ENCODE results near the gene CUX1. TPM values are rescaled to one million over a fixed set of nuclear protein-coding genes. Genes with fewer than 3 reads are reported as not detected.

Gene CUX1
- total RNA-seq, 1 experiment from 2014 or later: 39.6 TPM

- Histone ChIP-seq H3K4me3 (ENCODE audit: low read length) (no peak overlapping the region), H2AFZ (ENCODE audit: low read length) (no peak overlapping the region), H3K27me3 (ENCODE audit: low read length) (no peaks in the 10 kb centered on the region), H3K9ac (ENCODE audit: low read length) (no peak overlapping the region), H3K36me3 (ENCODE audit: low read depth, low read length) (no peaks in the 10 kb centered on the region), H3K4me2 (ENCODE audit: low read length) (no peak overlapping the region), H3K4me1 (ENCODE audit: insufficient read depth, low read length) (peaks cover 4% of the 10 kb centered on the region; the same call in 1 of the 2 replicates), H4K20me1 (ENCODE audit: low read length) (no peaks in the 10 kb centered on the region), H3F3A (ENCODE audit: low read length, unreplicated experiment) (no peaks in the 10 kb centered on the region), H3K9me3 (ENCODE audit: low read length) (no peaks in the 10 kb centered on the region), H3K79me2 (ENCODE audit: low read length) (no peaks in the 10 kb centered on the region), H3K9me2 (replicated peaks; ENCODE audit: low read length) (no peaks in the 10 kb centered on the region), H3K27ac (ENCODE audit: low read length) (no peak overlapping the region)
- DNase-seq (no peak), ATAC-seq (no peak)
- intact Hi-C loops (cut with micrococcal nuclease): no loop called here
- TF ChIP-seq CTCF (conservative IDR thresholded peaks at IDR 0.05; ENCODE audit: low read depth, low read length): no peak
- TF ChIP-seq EZH2 (IDR thresholded peaks at IDR 0.05; ENCODE audit: low read length, unreplicated experiment): no peak
- no peak for TF ChIP-seq EZH2phosphoT487 (IDR thresholded peaks at IDR 0.05; ENCODE audit: borderline replicate concordance, low read length)
- POLR2A ChIA-PET (ENCODE audit: unreplicated experiment): no interaction called here
- CTCF ChIA-PET: no interaction called here
- no TSS peak for BruUV-seq (replicated peaks)
Measured at GRCh38 chr7:102281785-102282184, 464.4 kb downstream of the CUX1 start.

GRCh38 chr7:102282465-102283362 lies 465.3 kb downstream of the CUX1 start:
- no peak for ATAC-seq
- CTCF ChIA-PET: no interaction called here
- no peaks in the 10 kb centered on the region for H3K9me3 ChIP-seq (ENCODE audit: low read length)
- no peak overlapping the region for H3K9ac ChIP-seq (ENCODE audit: low read length)
- H4K20me1 ChIP-seq (ENCODE audit: low read length): no peaks in the 10 kb centered on the region
- H3K9me2 ChIP-seq (replicated peaks; ENCODE audit: low read length): no peaks in the 10 kb centered on the region
- no peaks in the 10 kb centered on the region for H3K36me3 ChIP-seq (ENCODE audit: low read depth, low read length)
- H3F3A ChIP-seq (ENCODE audit: low read length, unreplicated experiment): no peaks in the 10 kb centered on the region
- no peak overlapping the region for H3K27ac ChIP-seq (ENCODE audit: low read length)
- POLR2A ChIA-PET (ENCODE audit: unreplicated experiment): no interaction called here
- no peaks in the 10 kb centered on the region for H3K27me3 ChIP-seq (ENCODE audit: low read length)
- TSS peak; percentile 59 for BruUV-seq (replicated peaks)
- no peaks in the 10 kb centered on the region for H3K79me2 ChIP-seq (ENCODE audit: low read length)
- DNase-seq: no peak
- no peak overlapping the region for H2AFZ ChIP-seq (ENCODE audit: low read length)
- TF ChIP-seq EZH2phosphoT487 (IDR thresholded peaks at IDR 0.05; ENCODE audit: borderline replicate concordance, low read length) (no peak), CTCF (conservative IDR thresholded peaks at IDR 0.05; ENCODE audit: low read depth, low read length) (no peak), EZH2 (IDR thresholded peaks at IDR 0.05; ENCODE audit: low read length, unreplicated experiment) (no peak)
- no peak overlapping the region for H3K4me2 ChIP-seq (ENCODE audit: low read length)
- no peak overlapping the region for H3K4me3 ChIP-seq (ENCODE audit: low read length)
- H3K4me1 ChIP-seq (ENCODE audit: insufficient read depth, low read length): peaks cover 4% of the 10 kb centered on the region; the same call in 1 of the 2 replicates
- intact Hi-C loops (cut with micrococcal nuclease): no loop called here
